Subcutaneous abdominal adipose tissue (tissue), 5 donors: ENCODE results near the gene PRDM16.

Source experiments
- H3K27ac ChIP-seq: one replicate; pipeline ENCODE4 v1.7.0; 2013; ENCODE audit warnings: low read depth, mild to moderate bottlenecking, inconsistent platforms, low read length, moderate library complexity
- H3K27me3 ChIP-seq, 5 donors: one replicate each; pipeline ENCODE4 v1.7.0; 2013; ENCODE audit warnings: low read length in 5 of 5, inconsistent platforms in 1 of 5; ENCODE audit not compliant: control insufficient read depth in 5 of 5, insufficient read depth in 4 of 5
- H3K36me3 ChIP-seq, 5 donors: one replicate each; pipeline ENCODE4 v1.7.0; 2013; ENCODE audit warnings: low read length in 5 of 5; ENCODE audit not compliant: control insufficient read depth in 5 of 5, insufficient read depth in 5 of 5
- H3K4me1 ChIP-seq, 5 donors: one replicate each; pipeline ENCODE4 v1.7.0; 2013; ENCODE audit warnings: low read length in 5 of 5, mild to moderate bottlenecking in 3 of 5, moderate library complexity in 1 of 5; ENCODE audit not compliant: control insufficient read depth in 5 of 5, insufficient read depth in 5 of 5
- H3K4me3 ChIP-seq, 5 donors: one replicate each; pipeline ENCODE4 v1.7.0; 2013; ENCODE audit warnings: low read length in 5 of 5, low read depth in 1 of 5
- H3K9ac ChIP-seq, 5 donors: one replicate each; pipeline ENCODE4 v1.7.0; 2013; ENCODE audit warnings: low read length in 5 of 5, mild to moderate bottlenecking in 4 of 5, moderate library complexity in 3 of 5
- H3K9me3 ChIP-seq, 5 donors: one replicate each; pipeline ENCODE4 v1.7.0; 2013; ENCODE audit warnings: low read length in 5 of 5; ENCODE audit not compliant: control insufficient read depth in 5 of 5
- donor health status: healthy.
- donor health status: healthy.
- donor health status: healthy.
- donor health status: healthy.
- donor health status: healthy.

The PRDM16 gene

GRCh38 chr1:3213730-3214129, 144.7 kb downstream of the PRDM16 start:
- no peaks in the 10 kb centered on the region for H3K9me3 ChIP-seq
- no peak overlapping the region for H3K27ac ChIP-seq
- no peak overlapping the region for H3K4me3 ChIP-seq
- peaks cover 0 to 9% (median 6%) of the 10 kb centered on the region in 5 donors for H3K4me1 ChIP-seq
- peaks cover 20 to 43% (median 33%) of the 10 kb centered on the region in 5 donors for H3K27me3 ChIP-seq
- no peak overlapping the region for H3K9ac ChIP-seq
- no peaks in the 10 kb centered on the region for H3K36me3 ChIP-seq

GRCh38 chr1:3215198-3216014, 146.4 kb downstream of the PRDM16 start:
- Histone ChIP-seq H3K27me3 (peaks cover 26 to 59% (median 44%) of the 10 kb centered on the region in 5 donors), H3K36me3 (no peaks in the 10 kb centered on the region), H3K9me3 (no peaks in the 10 kb centered on the region), H3K27ac (no peak overlapping the region), H3K4me1 (peaks cover 0 to 19% (median 11%) of the 10 kb centered on the region in 5 donors), H3K4me3 (no peak overlapping the region), H3K9ac (no peak overlapping the region)

DNA sequence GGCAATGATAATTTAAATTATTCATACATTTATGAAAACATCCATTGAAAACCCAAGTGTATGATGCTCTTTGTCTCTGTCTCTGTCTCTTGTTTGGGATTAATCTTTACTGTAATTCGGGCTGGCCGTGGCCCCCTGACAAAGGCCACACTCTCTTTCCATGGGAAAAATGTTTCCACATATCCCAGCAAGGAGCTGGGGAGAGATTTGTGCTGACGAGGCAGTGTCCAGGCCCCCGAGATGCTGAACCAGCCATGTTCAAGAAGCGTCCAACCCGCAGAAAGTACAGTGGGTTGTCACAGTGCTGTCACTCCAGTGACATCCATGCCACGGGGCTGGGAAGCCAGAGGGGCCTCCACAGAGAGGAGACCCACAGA, 147.0 kb downstream of the PRDM16 start:
- H3K9me3 ChIP-seq = no peaks in the 10 kb centered on the region
- peaks cover 26 to 63% (median 49%) of the 10 kb centered on the region in 5 donors for H3K27me3 ChIP-seq
- peaks cover 0 to 19% (median 11%) of the 10 kb centered on the region in 5 donors for H3K4me1 ChIP-seq
- no peak overlapping the region for H3K9ac ChIP-seq
- H3K4me3 ChIP-seq = no peak overlapping the region
- H3K36me3 ChIP-seq = no peaks in the 10 kb centered on the region
- no peak overlapping the region for H3K27ac ChIP-seq

DNA sequence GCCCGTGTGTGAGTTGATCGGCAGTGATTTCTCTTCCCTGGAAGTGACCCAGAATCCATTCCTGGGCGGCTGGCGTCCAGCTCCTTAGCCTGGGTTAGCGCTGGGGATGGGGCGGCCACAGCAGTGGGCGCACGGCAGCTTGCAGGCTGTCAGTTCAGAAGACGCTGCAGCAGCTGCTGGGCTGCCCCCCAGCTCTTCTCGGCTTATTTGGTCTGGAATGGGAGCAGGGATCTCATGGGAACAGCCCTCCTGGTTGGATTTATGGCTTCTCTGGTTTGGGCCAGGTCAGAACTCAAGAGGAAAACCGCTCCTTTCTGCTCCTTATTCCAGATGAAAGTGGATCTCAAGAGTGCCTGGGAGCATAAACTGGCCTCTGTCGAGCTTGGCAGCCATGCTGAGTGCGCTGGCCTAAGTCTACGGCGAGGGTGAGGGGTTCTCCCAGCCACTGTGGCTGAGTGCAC, 148.2 kb downstream of the PRDM16 start:
- Histone ChIP-seq H3K36me3 (no peaks in the 10 kb centered on the region), H3K27me3 (peaks cover 26 to 66% (median 50%) of the 10 kb centered on the region in 5 donors), H3K4me3 (peak overlapping the region in 2 of 5 donors; percentile 27 to 30), H3K27ac (no peak overlapping the region), H3K9me3 (no peaks in the 10 kb centered on the region), H3K4me1 (peaks cover 0 to 19% (median 11%) of the 10 kb centered on the region in 5 donors), H3K9ac (no peak overlapping the region)

GRCh38 chr1:3217979-3218679, 149.1 kb downstream of the PRDM16 start:
- Histone ChIP-seq H3K27ac (no peak overlapping the region), H3K4me3 (no peak overlapping the region), H3K4me1 (peaks cover 0 to 19% (median 11%) of the 10 kb centered on the region in 5 donors)

GRCh38 chr1:3219005-3219790, 150.2 kb downstream of the PRDM16 start:
- peaks cover 0 to 19% (median 11%) of the 10 kb centered on the region in 5 donors for H3K4me1 ChIP-seq
- no peaks in the 10 kb centered on the region for H3K36me3 ChIP-seq
- no peak overlapping the region for H3K9ac ChIP-seq
- H3K9me3 ChIP-seq = no peaks in the 10 kb centered on the region
- no peak overlapping the region for H3K27ac ChIP-seq
- H3K4me3 ChIP-seq = no peak overlapping the region
- peaks cover 22 to 69% (median 51%) of the 10 kb centered on the region in 5 donors for H3K27me3 ChIP-seq

More at GRCh38 chr1:3217979-3218679, 149.1 kb downstream of the PRDM16 start:
- Histone ChIP-seq H3K27me3 (peaks cover 26 to 69% (median 52%) of the 10 kb centered on the region in 5 donors), H3K36me3 (no peaks in the 10 kb centered on the region), H3K9ac (no peak overlapping the region), H3K9me3 (no peaks in the 10 kb centered on the region)

- peaks cover 0 to 19% (median 11%) of the 10 kb centered on the region in 5 donors for H3K4me1 ChIP-seq
- peaks cover 22 to 72% (median 54%) of the 10 kb centered on the region in 5 donors for H3K27me3 ChIP-seq
- no peak overlapping the region for H3K27ac ChIP-seq
Measured at GRCh38 chr1:3219791-3220467, 150.9 kb downstream of the PRDM16 start.

GRCh38 chr1:3221112-3222041, 152.4 kb downstream of the PRDM16 start:
- Histone ChIP-seq H3K4me1 (peaks cover 0 to 19% (median 11%) of the 10 kb centered on the region in 5 donors), H3K9ac (no peak overlapping the region), H3K27me3 (peaks cover 30 to 77% (median 62%) of the 10 kb centered on the region in 5 donors), H3K9me3 (no peaks in the 10 kb centered on the region), H3K27ac (no peak overlapping the region), H3K4me3 (no peak overlapping the region), H3K36me3 (no peaks in the 10 kb centered on the region)

More at GRCh38 chr1:3219791-3220467, 150.9 kb downstream of the PRDM16 start:
- Histone ChIP-seq H3K9me3 (no peaks in the 10 kb centered on the region), H3K4me3 (no peak overlapping the region), H3K9ac (no peak overlapping the region), H3K36me3 (no peaks in the 10 kb centered on the region)
